Measurements from ENCODE around the gene LIM2. TPM values are rescaled to one million over a fixed set of nuclear protein-coding genes. Genes with fewer than 3 reads are reported as not detected.

The LIM2 gene
- total and polyA plus RNA-seq, 9 of the 15 experiments (the other 6 are each of a cell fraction or from before 2014, with no cell fraction given): 0.07 to 0.45 (median 0.18) TPM; not detected in 4

DNA sequence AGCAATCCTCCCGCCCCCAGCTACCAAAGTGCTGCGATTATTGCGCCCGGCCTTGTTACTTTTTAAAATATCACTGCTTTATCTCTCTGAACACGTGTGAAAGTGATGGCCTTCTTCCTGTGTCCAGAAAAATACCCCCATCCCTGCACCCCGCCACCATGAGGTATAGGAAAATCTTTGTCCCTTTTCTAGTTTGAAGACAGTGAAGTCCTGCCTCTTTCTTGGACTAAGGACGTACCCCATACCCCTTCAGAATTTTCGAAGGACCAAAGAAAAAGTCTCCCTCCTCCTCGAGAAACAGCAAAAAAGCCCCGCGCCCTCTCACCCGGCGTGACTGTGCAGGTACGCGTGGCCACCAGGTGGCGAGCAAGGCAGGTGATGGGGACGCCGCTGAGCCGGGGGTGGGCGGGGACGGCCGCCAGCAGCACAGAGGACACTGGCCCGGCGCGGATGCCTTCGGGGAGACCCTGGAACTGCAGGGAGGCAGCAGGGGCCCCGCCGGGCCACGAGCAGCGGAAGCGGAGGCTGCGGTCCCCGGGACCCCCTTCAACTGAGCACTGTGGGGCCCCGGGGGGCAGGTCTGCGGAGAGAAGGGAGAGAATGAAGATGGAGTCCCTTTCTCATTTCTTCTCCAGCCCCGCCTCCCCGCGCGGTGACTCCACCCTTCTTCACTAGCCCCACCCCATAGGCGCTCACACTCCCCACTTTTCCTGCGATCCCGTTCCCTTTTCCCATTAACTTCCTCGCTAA is 49.0 kb downstream of the LIM2 start:
- no TSS peak for BruUV-seq (replicated peaks)
- peak overlapping the region; percentile 99 for H3K4me2 ChIP-seq (ENCODE audit: insufficient read depth, low read length)
- CTCF ChIA-PET (ENCODE audit: low intra/inter-chr PET ratio): interaction anchor here (0.6 to 2.4 kb wide), 8 partner anchors 56 to 445 kb away, joined by 3 to 14 read pairs (median 5); no protein-coding TSS in a partner anchor
- in situ Hi-C loops (cut with MboI): loop anchor here (5.0 kb wide), 1 partner anchor 324 kb away; no protein-coding TSS in a partner anchor
- POLR2A ChIA-PET: interaction anchor here (0.5 to 1.7 kb wide), 7 partner anchors 12 to 439 kb away, joined by 3 to 10 read pairs (median 3); no protein-coding TSS in a partner anchor
- peak overlapping the region; percentile 58 to 84 for H3K9ac ChIP-seq (ENCODE audit: insufficient read depth in 1 of 2, low read depth in 2 of 2, low read length in 2 of 2)
- DNase-seq (ENCODE audit: extremely low read depth in 1 of 4, low spot score in 3 of 4) (peak; percentile 87 to 94 (median 91)), FAIRE-seq (peak; percentile 87), ATAC-seq (peak; percentile 86)
- H3K27ac ChIP-seq (ENCODE audit: extremely low read depth, low read depth, low read length): peak overlapping the region; percentile 76
- no peaks in the 10 kb centered on the region for H3K36me3 ChIP-seq (ENCODE audit: control insufficient read depth, insufficient read depth, low read length)
- 2% methylated on average over 23 of the region's 43 CpGs for WGBS (ENCODE audit: insufficient coverage, low coverage, missing lambda C conversion rate)
- no peaks in the 10 kb centered on the region for H3K79me2 ChIP-seq (ENCODE audit: control insufficient read depth, insufficient read depth, low read length)
- intact Hi-C loops (cut with micrococcal nuclease): loop anchor here (1.0 to 5.0 kb wide), 7 partner anchors 28 to 469 kb away; partner anchors contain the start of gene ETFB
- H3K9me1 ChIP-seq (ENCODE audit: control insufficient read depth, insufficient read depth, low read length): no peaks in the 10 kb centered on the region
- no peaks in the 10 kb centered on the region for H3K9me3 ChIP-seq (replicated peaks; ENCODE audit: control insufficient read depth, insufficient read depth, low read depth, low read length)
- peak overlapping the region; percentile 67 for H3K4me3 ChIP-seq
- no peaks in the 10 kb centered on the region for H3K27me3 ChIP-seq (ENCODE audit: control insufficient read depth in 2 of 2, insufficient read depth in 2 of 2, low read length in 2 of 2)
- H3K4me1 ChIP-seq (replicated peaks in 1 of 2; ENCODE audit: control insufficient read depth in 2 of 2, insufficient read depth in 2 of 2, low read length in 2 of 2): peaks cover 26 to 41% of the 10 kb centered on the region in 2 experiments; a peak in 4 of 5 replicates
- H2AFZ ChIP-seq (ENCODE audit: low read depth, low read length): peak overlapping the region; percentile 98
- H4K20me1 ChIP-seq (replicated peaks; ENCODE audit: control insufficient read depth, insufficient read depth, low read length): no peaks in the 10 kb centered on the region
- TF ChIP-seq SIRT6 (IDR thresholded peaks at IDR 0.05; ENCODE audit: low read depth, low read length) (no peak), ZNF282 (CRISPR knock-in tag; IDR thresholded peaks at IDR 0.05) (no peak), FOXK2 (conservative IDR thresholded peaks at IDR 0.05 in 1 of 2, IDR thresholded peaks at IDR 0.05 in 1 of 2; ENCODE audit: low read depth in 2 of 2) (peak in 1 of 2 experiments; percentile 57; a peak in 1 of 4 replicates), BHLHE40 (IDR thresholded peaks at IDR 0.05; ENCODE audit: low read length) (peak; percentile 25; the same call in 1 of the 2 replicates), JUND (IDR thresholded peaks at IDR 0.05; ENCODE audit: borderline replicate concordance, low read depth, low read length) (peak; percentile 43), JUND (tag; IDR thresholded peaks at IDR 0.05; ENCODE audit: borderline replicate concordance, low read depth, low read length) (no peak), ESRRA (IDR thresholded peaks at IDR 0.05; ENCODE audit: borderline replicate concordance, low read depth) (no peak), GATAD2B (IDR thresholded peaks at IDR 0.05; ENCODE audit: borderline replicate concordance) (no peak), CBFA2T3 (IDR thresholded peaks at IDR 0.05) (peak; percentile 47), NFIC (IDR thresholded peaks at IDR 0.05) (0 out of 2 replicates have a peak, but pooled peaks have one; percentile 24), RBM17 (IDR thresholded peaks at IDR 0.05; ENCODE audit: borderline replicate concordance, low read depth, low read length) (no peak), ASH1L (IDR thresholded peaks at IDR 0.05; ENCODE audit: borderline replicate concordance, low read depth, partially characterized antibody) (peak; percentile 53), TCF7L2 (IDR thresholded peaks at IDR 0.05; ENCODE audit: low read depth, low read length) (no peak), CXXC5 (CRISPR knock-in tag; IDR thresholded peaks at IDR 0.05) (peak; percentile 54), BCOR (IDR thresholded peaks at IDR 0.05) (0 out of 2 replicates have a peak, but pooled peaks have one; percentile 42), MAZ (CRISPR knock-in tag; conservative IDR thresholded peaks at IDR 0.05 in 1 of 2, IDR thresholded peaks at IDR 0.05 in 1 of 2) (peak; percentile 11 to 90; a peak in 2 of 4 replicates), CC2D1A (IDR thresholded peaks at IDR 0.05) (peak; percentile 50; the same call in 1 of the 2 replicates)
- TF ChIP-seq, protein P1, sequence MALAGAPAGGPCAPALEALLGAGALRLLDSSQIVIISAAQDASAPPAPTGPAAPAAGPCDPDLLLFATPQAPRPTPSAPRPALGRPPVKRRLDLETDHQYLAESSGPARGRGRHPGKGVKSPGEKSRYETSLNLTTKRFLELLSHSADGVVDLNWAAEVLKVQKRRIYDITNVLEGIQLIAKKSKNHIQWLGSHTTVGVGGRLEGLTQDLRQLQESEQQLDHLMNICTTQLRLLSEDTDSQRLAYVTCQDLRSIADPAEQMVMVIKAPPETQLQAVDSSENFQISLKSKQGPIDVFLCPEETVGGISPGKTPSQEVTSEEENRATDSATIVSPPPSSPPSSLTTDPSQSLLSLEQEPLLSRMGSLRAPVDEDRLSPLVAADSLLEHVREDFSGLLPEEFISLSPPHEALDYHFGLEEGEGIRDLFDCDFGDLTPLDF (CRISPR knock-in tag; IDR thresholded peaks at IDR 0.05): 0 out of 2 replicates have a peak, but pooled peaks have one; percentile 16
- TF ChIP-seq, protein P2, sequence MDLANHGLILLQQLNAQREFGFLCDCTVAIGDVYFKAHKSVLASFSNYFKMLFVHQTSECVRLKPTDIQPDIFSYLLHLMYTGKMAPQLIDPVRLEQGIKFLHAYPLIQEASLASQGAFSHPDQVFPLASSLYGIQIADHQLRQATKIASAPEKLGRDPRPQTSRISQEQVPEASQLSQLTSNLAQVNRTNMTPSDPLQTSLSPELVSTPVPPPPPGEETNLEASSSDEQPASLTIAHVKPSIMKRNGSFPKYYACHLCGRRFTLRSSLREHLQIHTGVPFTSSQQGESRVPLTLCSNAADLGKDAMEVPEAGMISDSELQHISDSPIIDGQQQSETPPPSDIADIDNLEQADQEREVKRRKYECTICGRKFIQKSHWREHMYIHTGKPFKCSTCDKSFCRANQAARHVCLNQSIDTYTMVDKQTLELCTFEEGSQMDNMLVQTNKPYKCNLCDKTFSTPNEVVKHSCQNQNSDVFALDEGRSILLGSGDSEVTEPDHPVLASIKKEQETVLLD (IDR thresholded peaks at IDR 0.05): peak; percentile 64; the same call in 1 of the 2 replicates
